Spleen (tissue), 10 donors: ENCODE data around the gene SLC36A3. TPM values are rescaled to one million over a fixed set of nuclear protein-coding genes. Genes with fewer than 3 reads are reported as not detected.

Source experiments
- polyA plus RNA-seq, 3 donors: library from polyadenylated mRNA; stranded (reverse); fragments of 200-250 nt; gene quantifications; one replicate each; pipeline ENCODE4 v1.2.1, GENCODE V29; 2013
- total RNA-seq, 7 donors: library from RNA; depleted of rRNA in 3 of 7; stranded (reverse); fragments of >200 nt in 3 of 7; fragmentation: NEBNext Ultra II Directional in 4 of 7; extraction: Animal tissue kit (Norgen Biotek cat#: 25700) in 4 of 7; gene quantifications; one replicate each; pipeline versions ENCODE4 v1.1.0 to v1.2.1, GENCODE V29; 2016 to 2021
- donor health status: healthy with polysubstance abuse.
- donor health status: DM: no; HTN: no; CAD: no; lungs with moderate emphysema.
- donor health status: DM: no; HTN: no; CAD: no.
- donor health status: Bipolar disorder and iron deficiency.
- donor health status: healthy.
- donor health status: DM: no; HTN: no; CAD: no.
- donor health status: DM: yes; HTN: yes; CAD: no.

The SLC36A3 gene
- total and polyA plus RNA-seq, 10 donors, result not detected

Other genes with a start within 250 kb of the SLC36A3 start
- gene TNIP1, start 222.7 kb downstream of the SLC36A3 start, total RNA-seq, result 100 to 1,000 TPM; 179 to 260 (median 218) TPM
- gene TNIP1, start 222.7 kb downstream of the SLC36A3 start, polyA plus RNA-seq, result 100 to 1,000 TPM in 1 of 3 donors, 10 to 100 TPM in 2; 67.7 to 149 (median 95.9) TPM
- gene ANXA6, start 146.0 kb downstream of the SLC36A3 start, total RNA-seq, result 100 to 1,000 TPM; 142 to 295 (median 210) TPM
- gene ANXA6, start 146.0 kb downstream of the SLC36A3 start, polyA plus RNA-seq, result 100 to 1,000 TPM; 141 to 186 (median 155) TPM
- gene CCDC69, start 79.7 kb downstream of the SLC36A3 start, total RNA-seq, result 100 to 1,000 TPM in 4 of 7 donors, 10 to 100 TPM in 3; 68.4 to 145 (median 106) TPM
- gene CCDC69, start 79.7 kb downstream of the SLC36A3 start, polyA plus RNA-seq, result 10 to 100 TPM; 37.7 to 90.3 (median 39.3) TPM
- 10 to 100 TPM; 54.7 to 95.7 (median 73.7) TPM for gene GM2A, start 50.6 kb downstream of the SLC36A3 start, total RNA-seq
- 10 to 100 TPM; 31.6 to 86.2 (median 48.4) TPM for gene GM2A, start 50.6 kb downstream of the SLC36A3 start, polyA plus RNA-seq
- not detected for gene SLC36A2, start 43.8 kb upstream of the SLC36A3 start, total RNA-seq
- gene SLC36A2, start 43.8 kb upstream of the SLC36A3 start, polyA plus RNA-seq, result under 1 TPM in 1 of 3 donors, not detected in 2; 0.02 TPM
- 10 to 100 TPM; 13.4 to 29.6 (median 20.9) TPM for gene SLC36A1, start 143.8 kb upstream of the SLC36A3 start, total RNA-seq
- 1 to 10 TPM; 1.7 to 3.6 (median 2.0) TPM for gene SLC36A1, start 143.8 kb upstream of the SLC36A3 start, polyA plus RNA-seq